Thyroid gland (tissue), 4 donors: ENCODE results near the gene KCNJ9. TPM values are rescaled to one million over a fixed set of nuclear protein-coding genes. Genes with fewer than 3 reads are reported as not detected.

Experiments used
- DNase-seq, 2 donors: peaks; one replicate each; pipeline ENCODE4 v3.0.0-alpha.2; 2019
- H3K27ac ChIP-seq, 3 donors: fragments of 200-600 bp; sonication (generic); 1 replicate in 2 of 3; 2 replicates in 1 of 3; pipeline ENCODE4 v1.5.1; 2016 to 2019; ENCODE audit warnings: mild to moderate bottlenecking in 1 of 3, moderate library complexity in 1 of 3
- H3K27me3 ChIP-seq: fragments of 200-600 bp; sonication (generic); one replicate; pipeline ENCODE4 v1.5.1; 2019
- H3K36me3 ChIP-seq, 2 donors: fragments of 200-600 bp; sonication (generic); one replicate each; pipeline ENCODE4 v1.5.1; 2016 to 2019
- H3K4me1 ChIP-seq, 2 donors: fragments of 200-600 bp; sonication (generic); one replicate each; pipeline ENCODE4 v1.5.1; 2017 to 2019
- H3K4me3 ChIP-seq, 3 donors: fragments of 200-600 bp; sonication (generic); replicated peaks in 1 of 3; 1 replicate in 2 of 3; 2 replicates in 1 of 3; pipeline ENCODE4 v1.5.1; 2016; ENCODE audit warnings: mild to moderate bottlenecking in 1 of 3
- H3K9me3 ChIP-seq: fragments of 200-600 bp; sonication (generic); one replicate; pipeline ENCODE4 v1.5.1; 2017
- POLR2A ChIP-seq, 2 donors: fragments of 450-650 bp; IDR thresholded peaks; one replicate each; pipeline ENCODE4 v1.6.1; 2017; ENCODE audit warnings: antibody characterized with exemption in 2 of 2, mild to moderate bottlenecking in 2 of 2, moderate library complexity in 1 of 2
- WGBS, 2 donors: methylation state at CpG; one replicate each; pipeline ENCODE4 v1.1.5; 2017; 5-methylcytosine and 5-hydroxymethylcytosine counted together
- intact Hi-C: fragments of 100-400 bp; cut with DNase I; formaldehyde crosslinking; loops from one replicate; pipeline ENCODE4 v1.15.1; 2023
- total RNA-seq, 4 donors: library from RNA; depleted of rRNA; stranded (reverse); fragments of >200 nt; gene quantifications; one replicate each; pipeline ENCODE4 v1.2.3, GENCODE V29; 2016
- TF ChIP-seq, protein P1 (sequence below), 6 experiments: fragments of 200-600 bp in 3 of 6; fragments of 450-650 bp in 3 of 6; sonication (generic) in 3 of 6; IDR thresholded peaks; one replicate each; pipeline ENCODE4 v1.5.1; 2016 to 2019; ENCODE audit warnings: antibody characterized with exemption in 6 of 6, mild to moderate bottlenecking in 2 of 6, inconsistent platforms in 1 of 6, moderate library complexity in 1 of 6

The KCNJ9 gene
- total RNA-seq, 4 donors from 2014 or later: not detected

DNA sequence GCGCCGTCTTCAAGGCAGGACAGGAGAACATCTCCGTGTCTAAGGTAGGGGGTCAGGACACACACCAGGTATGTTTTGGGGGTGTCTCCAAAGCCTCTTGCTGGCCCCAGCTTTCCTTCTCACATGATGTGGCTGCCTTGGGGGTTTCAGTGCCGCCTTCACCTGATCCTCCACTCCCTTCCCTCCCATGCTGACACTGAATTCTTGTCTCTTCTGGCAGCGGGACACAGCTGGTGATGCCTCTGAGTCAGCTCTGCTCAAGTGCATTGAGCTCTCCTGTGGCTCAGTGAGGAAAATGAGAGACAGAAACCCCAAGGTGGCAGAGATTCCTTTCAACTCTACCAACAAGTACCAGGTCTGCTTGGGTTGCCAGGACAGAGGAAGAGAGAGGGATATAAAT, 47.7 kb downstream of the KCNJ9 start:
- Histone ChIP-seq H3K27me3 (no peaks in the 10 kb centered on the region), H3K4me3 (no peak overlapping the region), H3K36me3 (no peaks in the 10 kb centered on the region), H3K9me3 (no peaks in the 10 kb centered on the region), H3K4me1 (peaks cover 0 to 13% of the 10 kb centered on the region in 2 donors), H3K27ac (no peak overlapping the region)
- TF ChIP-seq POLR2A (IDR thresholded peaks at IDR 0.05): no peak
- TF ChIP-seq, protein P1, sequence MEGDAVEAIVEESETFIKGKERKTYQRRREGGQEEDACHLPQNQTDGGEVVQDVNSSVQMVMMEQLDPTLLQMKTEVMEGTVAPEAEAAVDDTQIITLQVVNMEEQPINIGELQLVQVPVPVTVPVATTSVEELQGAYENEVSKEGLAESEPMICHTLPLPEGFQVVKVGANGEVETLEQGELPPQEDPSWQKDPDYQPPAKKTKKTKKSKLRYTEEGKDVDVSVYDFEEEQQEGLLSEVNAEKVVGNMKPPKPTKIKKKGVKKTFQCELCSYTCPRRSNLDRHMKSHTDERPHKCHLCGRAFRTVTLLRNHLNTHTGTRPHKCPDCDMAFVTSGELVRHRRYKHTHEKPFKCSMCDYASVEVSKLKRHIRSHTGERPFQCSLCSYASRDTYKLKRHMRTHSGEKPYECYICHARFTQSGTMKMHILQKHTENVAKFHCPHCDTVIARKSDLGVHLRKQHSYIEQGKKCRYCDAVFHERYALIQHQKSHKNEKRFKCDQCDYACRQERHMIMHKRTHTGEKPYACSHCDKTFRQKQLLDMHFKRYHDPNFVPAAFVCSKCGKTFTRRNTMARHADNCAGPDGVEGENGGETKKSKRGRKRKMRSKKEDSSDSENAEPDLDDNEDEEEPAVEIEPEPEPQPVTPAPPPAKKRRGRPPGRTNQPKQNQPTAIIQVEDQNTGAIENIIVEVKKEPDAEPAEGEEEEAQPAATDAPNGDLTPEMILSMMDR (IDR thresholded peaks at IDR 0.05): no peak
- intact Hi-C loops: no loop called here
- no peak for DNase-seq
- WGBS, 2 donors: 93 to 94% methylated on average over 5 of the region's 5 CpGs

DNA sequence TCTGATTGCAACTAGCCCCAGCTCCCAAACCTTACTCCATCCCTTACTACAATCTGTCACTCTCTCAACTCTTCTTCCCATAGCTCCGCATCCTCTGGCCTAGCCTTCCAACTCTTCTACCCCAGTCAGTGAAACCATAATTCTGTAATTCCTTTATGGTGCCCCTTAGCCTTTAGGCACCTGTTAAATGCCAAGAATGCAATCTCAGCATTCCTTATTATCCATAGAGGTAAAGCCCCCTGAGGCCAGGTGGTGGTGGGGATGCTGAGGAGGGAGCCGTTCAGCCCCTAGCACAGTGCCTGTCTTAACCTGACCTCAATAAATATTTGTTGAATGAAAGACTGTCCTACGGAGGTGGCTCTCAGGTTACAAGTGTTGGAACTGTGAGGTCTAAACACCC, 48.2 kb downstream of the KCNJ9 start:
- H3K4me3 ChIP-seq: no peak overlapping the region
- TF ChIP-seq, protein P1 (IDR thresholded peaks at IDR 0.05): no peak
- no peak for TF ChIP-seq POLR2A (IDR thresholded peaks at IDR 0.05)
- H3K4me1 ChIP-seq: peaks cover 0 to 12% of the 10 kb centered on the region in 2 donors
- H3K36me3 ChIP-seq: no peaks in the 10 kb centered on the region
- no peaks in the 10 kb centered on the region for H3K9me3 ChIP-seq
- 85 to 88% methylated on average over 3 of the region's 3 CpGs for WGBS, 2 donors
- intact Hi-C loops: no loop called here
- no peak overlapping the region for H3K27ac ChIP-seq
- H3K27me3 ChIP-seq: no peaks in the 10 kb centered on the region
- no peak for DNase-seq

DNA sequence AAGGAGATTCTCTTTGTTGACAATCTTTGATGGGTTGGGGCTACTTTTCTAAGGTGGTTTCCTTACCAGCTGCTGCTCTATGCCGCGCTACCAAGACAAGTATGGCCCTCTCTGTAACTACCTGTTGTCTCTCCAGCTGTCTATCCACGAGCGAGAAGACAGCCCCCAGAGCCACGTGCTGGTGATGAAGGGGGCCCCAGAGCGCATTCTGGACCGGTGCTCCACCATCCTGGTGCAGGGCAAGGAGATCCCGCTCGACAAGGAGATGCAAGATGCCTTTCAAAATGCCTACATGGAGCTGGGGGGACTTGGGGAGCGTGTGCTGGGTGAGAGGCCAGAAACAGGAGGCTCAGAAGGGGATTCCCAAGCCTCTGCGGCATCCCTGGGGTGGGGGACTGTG, 48.6 kb downstream of the KCNJ9 start:
- Histone ChIP-seq H3K27me3 (no peaks in the 10 kb centered on the region), H3K27ac (no peak overlapping the region), H3K9me3 (no peaks in the 10 kb centered on the region), H3K4me1 (peaks cover 0 to 8% of the 10 kb centered on the region in 2 donors), H3K4me3 (no peak overlapping the region), H3K36me3 (no peaks in the 10 kb centered on the region)
- intact Hi-C loops: no loop called here
- TF ChIP-seq POLR2A (IDR thresholded peaks at IDR 0.05): no peak
- TF ChIP-seq, protein P1 (IDR thresholded peaks at IDR 0.05): no peak
- no peak for DNase-seq
- 89 to 96% methylated on average over 6 to 11 of the region's 11 CpGs for WGBS, 2 donors

DNA sequence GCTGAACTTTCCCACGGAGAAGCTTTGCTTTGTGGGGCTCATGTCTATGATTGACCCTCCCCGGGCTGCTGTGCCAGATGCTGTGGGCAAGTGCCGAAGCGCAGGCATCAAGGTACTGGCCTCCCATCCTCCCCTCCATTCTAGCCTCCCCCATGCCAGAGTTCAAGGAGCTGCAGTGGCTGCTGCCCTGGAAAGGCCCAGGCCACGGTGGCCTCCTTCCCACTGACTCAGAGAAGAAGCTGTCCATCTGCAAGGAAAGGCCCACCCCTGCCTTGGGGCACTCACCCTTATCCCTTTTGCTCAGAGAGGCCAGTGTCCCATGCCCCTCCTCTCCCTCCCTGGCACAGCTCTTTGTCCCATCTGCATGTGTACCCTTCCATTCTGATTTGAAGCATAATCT, 49.1 kb downstream of the KCNJ9 start:
- Histone ChIP-seq H3K4me3 (no peak overlapping the region), H3K27ac (no peak overlapping the region), H3K36me3 (no peaks in the 10 kb centered on the region), H3K27me3 (no peaks in the 10 kb centered on the region), H3K9me3 (no peaks in the 10 kb centered on the region), H3K4me1 (peaks cover 0 to 3% of the 10 kb centered on the region in 2 donors)
- intact Hi-C loops: no loop called here
- WGBS, 2 donors: 91 to 100% methylated on average over 1 to 4 of the region's 5 CpGs
- TF ChIP-seq, protein P1 (IDR thresholded peaks at IDR 0.05): no peak
- no peak for TF ChIP-seq POLR2A (IDR thresholded peaks at IDR 0.05)
- no peak for DNase-seq

DNA sequence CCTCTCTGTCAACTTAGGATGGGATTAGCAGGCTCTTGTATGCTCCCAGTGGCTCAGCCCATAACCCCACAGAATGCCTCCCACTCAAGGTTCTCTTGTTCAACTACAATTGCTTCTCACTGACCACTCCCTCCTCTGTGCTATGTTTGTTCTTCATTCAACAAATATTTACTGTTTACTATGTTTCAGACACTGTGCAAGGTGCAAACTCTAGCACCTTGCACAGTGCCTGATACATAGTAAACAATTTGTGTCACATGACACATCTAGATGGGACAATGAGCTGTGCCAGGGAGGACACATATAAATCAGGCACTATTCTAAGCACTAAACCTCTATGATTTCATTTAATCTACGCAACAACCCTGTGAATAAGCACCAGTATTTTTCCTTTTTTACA, 49.6 kb downstream of the KCNJ9 start:
- no peaks in the 10 kb centered on the region for H3K4me1 ChIP-seq
- DNase-seq: no peak
- H3K36me3 ChIP-seq: no peaks in the 10 kb centered on the region
- intact Hi-C loops: no loop called here
- H3K9me3 ChIP-seq: no peaks in the 10 kb centered on the region
- TF ChIP-seq, protein P1 (IDR thresholded peaks at IDR 0.05): no peak
- no peak for TF ChIP-seq POLR2A (IDR thresholded peaks at IDR 0.05)
- no peaks in the 10 kb centered on the region for H3K27me3 ChIP-seq
- no peak overlapping the region for H3K4me3 ChIP-seq
- H3K27ac ChIP-seq: no peak overlapping the region
- WGBS, 2 donors: 94 to 97% methylated on average over 1 of the region's 1 CpG
